Stimulated activated CD4-positive, alpha-beta T cell treated with anti-CD3 and anti-CD28 coated beads, TNF-alpha, amount 100 ng/mL, for 1 hour (primary cell): ENCODE data around the gene ARFIP1.

ENCODE experiments used
- DNase-seq, 3 donors: peaks; one replicate each; pipeline ENCODE4 v3.0.0-alpha.2; 2020; ENCODE audit warnings: low read depth in 3 of 3, low spot score in 1 of 3

Gene ARFIP1

GRCh38 chr4:152936446-152937335 is 156.9 kb downstream of the ARFIP1 start:
- DNase-seq: no peak

- no peak for DNase-seq
Measured at GRCh38 chr4:152937336-152938236, 157.8 kb downstream of the ARFIP1 start.

- no peak for DNase-seq
Measured at GRCh38 chr4:152938237-152938947, 158.6 kb downstream of the ARFIP1 start.

- DNase-seq: no peak
Measured at GRCh38 chr4:152939621-152940020, 159.9 kb downstream of the ARFIP1 start.

GRCh38 chr4:152940461-152940860 is 160.7 kb downstream of the ARFIP1 start:
- DNase-seq: no peak

- no peak for DNase-seq
Measured at GRCh38 chr4:152941411-152941810, 161.7 kb downstream of the ARFIP1 start.

- no peak for DNase-seq
Measured at GRCh38 chr4:152942346-152942745, 162.6 kb downstream of the ARFIP1 start.

GRCh38 chr4:152943672-152944071 is 163.9 kb downstream of the ARFIP1 start:
- no peak for DNase-seq

GRCh38 chr4:152944666-152945320 is 165.0 kb downstream of the ARFIP1 start:
- DNase-seq: no peak

GRCh38 chr4:152945639-152946038 is 165.9 kb downstream of the ARFIP1 start:
- no peak for DNase-seq

GRCh38 chr4:152946446-152946845 is 166.7 kb downstream of the ARFIP1 start:
- DNase-seq: no peak

- DNase-seq: no peak
Measured at GRCh38 chr4:152947311-152947710, 167.6 kb downstream of the ARFIP1 start.

GRCh38 chr4:152949930-152950329 is 170.2 kb downstream of the ARFIP1 start:
- no peak for DNase-seq

GRCh38 chr4:152950402-152951274 is 170.9 kb downstream of the ARFIP1 start:
- no peak for DNase-seq

GRCh38 chr4:152951348-152951747 is 171.6 kb downstream of the ARFIP1 start:
- DNase-seq: no peak

- DNase-seq: no peak
Measured at GRCh38 chr4:152953514-152953913, 173.8 kb downstream of the ARFIP1 start.

- no peak for DNase-seq
Measured at GRCh38 chr4:152954741-152955140, 175.0 kb downstream of the ARFIP1 start.

GRCh38 chr4:152956147-152956546 is 176.4 kb downstream of the ARFIP1 start:
- no peak for DNase-seq

GRCh38 chr4:152956650-152957436 is 177.1 kb downstream of the ARFIP1 start:
- DNase-seq: no peak
